HG02981 (cell line): Measurements from ENCODE around the gene TCTN3.
A peak's percentile ranks its signal among the peaks of the same experiment; 100 is the strongest.
"Not testable (repeated sequence)": the region's sequence is repeated elsewhere in the genome, so short reads cannot be mapped to it uniquely, and the experiment has no call there.

Experiments used
- ATAC-seq: cut with Tn5 transposase; IDR thresholded peaks from one replicate; pipeline ENCODE4 v1.9.1; 2021; ENCODE audit warnings: mild to moderate bottlenecking, moderate library complexity; ENCODE audit not compliant: unreplicated experiment

TCTN3 gene

DNA sequence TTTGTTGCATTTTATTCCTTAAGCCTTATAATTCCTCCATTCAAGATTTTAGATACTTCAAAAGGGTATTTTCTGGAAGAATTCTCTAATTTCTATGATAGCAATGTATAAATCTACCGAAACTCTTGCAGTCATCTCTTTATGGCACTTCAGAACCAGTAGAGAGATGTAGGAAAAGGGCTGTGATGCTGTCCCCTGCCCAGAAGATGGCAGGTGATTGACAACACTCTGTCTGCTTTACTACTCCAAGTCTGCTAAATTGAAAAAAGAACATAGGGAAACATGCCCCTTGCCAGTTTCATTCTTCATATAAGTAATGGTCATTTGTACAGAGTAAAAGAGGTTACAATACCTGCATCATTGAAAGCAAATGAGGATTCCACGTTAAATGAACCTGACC is 5.1 kb downstream of the TCTN3 start:
- no peak for ATAC-seq

DNA sequence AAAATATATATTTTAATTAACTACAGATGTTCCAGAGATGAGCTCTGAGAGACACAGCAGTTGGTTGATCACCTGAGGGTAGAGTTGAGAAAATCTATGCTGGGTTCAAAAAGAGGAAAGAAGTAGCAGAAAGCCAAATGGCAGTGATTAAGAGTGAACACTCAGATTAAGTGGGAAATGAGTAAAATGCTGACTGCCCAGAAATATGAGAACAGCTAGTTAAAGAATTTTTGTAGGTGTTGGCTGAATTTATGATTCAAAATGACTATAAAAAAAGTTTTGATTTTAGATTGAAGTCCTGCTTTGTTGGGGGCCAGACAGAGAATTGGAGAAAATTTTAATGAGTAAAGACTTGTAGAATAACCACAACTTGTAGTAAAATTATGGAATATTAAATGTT is 9.8 kb downstream of the TCTN3 start:
- ATAC-seq, result no peak

DNA sequence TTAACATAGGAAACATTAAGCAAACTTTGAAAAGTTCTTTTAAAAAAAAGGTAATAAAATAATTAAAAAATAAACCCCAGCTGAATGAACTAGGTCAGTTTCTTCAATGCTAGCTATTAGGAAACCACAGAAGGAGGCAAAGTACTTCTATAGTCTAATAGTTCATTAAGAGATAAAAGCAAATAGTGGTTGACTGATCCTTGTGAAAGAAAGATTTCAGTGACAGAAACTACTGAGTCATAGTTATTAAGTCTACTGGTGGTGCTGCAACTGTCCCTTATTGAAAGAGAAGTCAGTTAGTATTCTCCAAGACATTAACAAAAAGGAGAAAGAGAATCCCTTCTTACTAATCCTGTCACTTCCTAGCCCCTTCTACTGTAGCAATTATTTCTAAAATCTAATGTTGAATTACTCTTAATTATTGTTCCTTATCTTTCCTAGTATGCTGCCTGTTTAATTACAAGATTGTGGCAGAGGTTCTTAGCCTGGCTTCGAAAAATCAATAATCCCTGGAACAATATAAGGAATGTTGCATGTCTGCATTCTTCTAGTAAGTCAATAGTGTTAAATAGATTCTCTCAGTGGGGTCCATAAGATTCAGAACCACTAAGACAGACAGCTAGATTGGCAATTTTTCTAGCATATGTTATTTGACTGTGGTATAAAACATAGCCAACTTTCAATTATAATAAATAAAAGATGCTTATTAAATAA is 18.2 kb downstream of the TCTN3 start:
- no peak for ATAC-seq

DNA sequence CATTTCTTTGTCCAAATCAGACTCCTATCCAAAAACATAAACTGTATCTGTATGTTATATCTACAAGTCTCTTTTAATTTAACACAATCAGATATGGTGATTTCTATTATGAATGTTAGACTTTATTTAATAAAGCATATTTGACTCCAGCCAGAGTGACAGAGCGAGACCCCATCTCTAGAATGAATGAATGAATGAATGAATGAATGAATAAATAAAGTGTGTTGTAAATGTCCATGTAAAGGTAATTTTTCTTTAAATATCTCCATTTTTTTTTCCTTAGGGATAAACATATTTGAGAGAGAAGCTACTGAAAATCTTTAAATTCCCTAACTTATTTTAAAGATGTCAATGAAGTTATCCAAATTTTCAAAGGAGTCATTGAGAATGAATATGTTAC is 19.1 kb downstream of the TCTN3 start:
- no peak for ATAC-seq

- not testable (repeated sequence) for ATAC-seq
These were observed 21.1 kb downstream of the TCTN3 start for GRCh38 chr10:95672641-95673040.

- ATAC-seq, result no peak
These were observed 29.2 kb downstream of the TCTN3 start for GRCh38 chr10:95664543-95664942.

- no peak for ATAC-seq
These were observed 30.2 kb downstream of the TCTN3 start for GRCh38 chr10:95663496-95663895.

GRCh38 chr10:95661818-95662217 is 31.9 kb downstream of the TCTN3 start:
- no peak for ATAC-seq

GRCh38 chr10:95660283-95660682 is 33.4 kb downstream of the TCTN3 start:
- no peak for ATAC-seq

- no peak for ATAC-seq
These were observed 36.5 kb downstream of the TCTN3 start for GRCh38 chr10:95657250-95657649.

DNA sequence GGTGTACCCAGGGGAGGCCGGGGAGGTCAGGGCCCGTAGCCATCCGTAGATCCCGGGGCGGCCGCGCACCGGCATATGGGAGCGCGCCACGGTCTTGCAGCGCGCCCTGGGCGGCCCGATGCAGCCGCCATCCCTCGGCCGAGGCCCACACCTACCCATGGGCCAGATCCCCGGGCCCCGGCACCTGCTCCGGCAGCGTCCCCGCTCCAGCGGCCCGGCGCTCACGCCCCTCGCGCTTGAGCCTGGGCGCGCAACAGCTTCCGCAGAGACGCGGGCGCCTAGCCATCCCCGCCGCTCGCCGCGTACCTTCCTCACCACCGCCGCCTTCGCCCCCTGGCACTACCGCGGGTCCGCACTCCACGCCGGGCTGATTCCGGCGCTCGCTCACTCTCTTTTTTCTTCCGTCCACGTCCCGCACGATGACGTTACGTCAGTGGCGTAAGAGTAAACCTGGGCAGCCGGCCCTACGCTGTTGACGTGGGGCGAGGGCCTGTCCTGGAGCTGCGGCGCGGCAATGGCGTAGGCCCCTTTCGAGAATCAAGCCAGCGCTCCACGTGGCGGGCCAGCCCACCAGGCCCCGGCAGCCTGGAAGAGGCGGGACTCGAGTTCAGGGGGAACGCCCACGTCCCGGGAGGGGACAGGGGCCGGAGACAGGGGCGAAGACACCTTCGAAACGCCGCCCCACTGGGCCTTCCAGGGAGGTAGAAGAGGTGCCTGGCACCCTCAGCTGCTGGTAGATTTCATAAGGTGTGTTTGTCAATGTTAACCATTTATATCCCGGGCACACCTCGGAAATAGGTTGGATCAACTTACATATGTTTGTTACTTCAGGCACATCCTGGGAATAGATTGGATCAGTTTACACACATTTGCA is 37.2 kb downstream of the TCTN3 start, which contains the start of gene ALDH18A1:
Gene ALDH18A1 (minus strand): TSS at position 421 of the 874 bp plus-strand sequence. CDS start 3,334 bp downstream, outside the sequence.
- peak; percentile 87 for ATAC-seq

- ATAC-seq, result peak; percentile 16
These were observed 38.0 kb downstream of the TCTN3 start for GRCh38 chr10:95655571-95656290.

DNA sequence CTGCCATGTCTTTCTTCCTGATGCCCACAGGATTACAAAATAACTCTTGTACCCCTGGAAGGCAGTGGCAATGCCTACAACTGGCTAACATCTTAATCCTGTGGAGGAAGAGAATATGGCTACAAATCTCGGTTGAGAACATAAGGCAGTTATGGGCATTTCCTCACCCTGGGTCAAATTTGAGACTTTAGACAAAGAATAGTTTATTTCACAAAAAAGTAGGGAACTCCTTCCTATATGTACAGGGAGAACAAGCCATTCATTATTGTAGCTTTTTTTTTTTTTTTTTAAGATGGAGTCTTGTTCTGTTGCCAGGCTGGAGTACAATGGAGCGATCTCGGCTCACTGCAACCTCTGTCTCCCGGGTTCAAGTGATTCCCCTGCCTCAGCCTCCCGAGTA is 39.8 kb downstream of the TCTN3 start:
- ATAC-seq, result no peak

DNA sequence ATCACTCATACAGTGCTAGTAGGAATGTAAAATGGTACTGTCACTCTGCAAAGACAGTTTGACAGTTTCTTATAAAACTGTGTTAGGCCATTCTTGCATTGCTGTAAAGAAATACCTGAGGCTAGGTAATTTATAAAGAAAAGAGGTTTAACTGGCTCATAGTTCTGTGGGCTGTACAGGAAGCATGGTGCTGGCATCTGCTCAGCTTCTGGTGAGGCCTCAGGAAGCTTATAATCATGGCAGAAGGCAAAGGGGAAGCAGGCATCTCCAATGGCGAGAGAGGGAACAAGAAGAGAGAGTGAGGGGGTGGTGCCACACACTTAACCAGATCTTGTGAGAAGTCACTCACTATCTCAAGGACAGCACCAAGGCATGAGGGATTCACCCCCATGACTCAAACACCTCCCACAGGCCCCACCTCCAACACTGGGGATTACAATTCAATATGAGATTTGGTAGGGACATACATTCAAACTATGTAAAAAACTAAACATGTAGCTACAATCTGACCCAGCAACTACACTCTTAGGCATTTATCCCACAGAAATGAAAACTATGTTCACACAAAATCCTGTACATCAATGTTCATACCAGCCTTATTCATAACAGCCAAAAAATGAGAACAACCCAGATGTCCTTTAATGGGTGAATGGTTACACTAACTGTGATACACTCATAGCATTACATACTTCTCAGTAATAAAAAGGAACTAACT is 42.2 kb downstream of the TCTN3 start:
- no peak for ATAC-seq

DNA sequence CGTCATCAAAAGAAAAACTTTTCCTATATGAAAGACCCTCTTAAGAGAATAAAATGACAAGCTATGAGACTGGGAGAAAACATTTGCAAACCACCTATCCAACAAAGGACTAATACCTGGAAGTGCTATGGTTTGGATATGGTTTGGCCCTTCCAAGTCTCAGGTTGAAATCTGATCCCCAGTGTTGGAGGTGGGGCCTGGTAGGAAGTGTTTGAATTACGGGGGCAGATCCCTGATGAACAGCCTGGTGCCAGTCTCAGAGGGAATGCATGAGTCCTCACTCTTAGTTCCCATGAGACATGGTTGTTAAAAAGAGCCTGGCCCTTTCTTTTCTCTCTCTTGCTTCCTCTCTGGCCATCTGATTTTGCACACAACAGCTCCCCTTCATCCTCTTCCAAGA is 43.5 kb downstream of the TCTN3 start:
- no peak for ATAC-seq

DNA sequence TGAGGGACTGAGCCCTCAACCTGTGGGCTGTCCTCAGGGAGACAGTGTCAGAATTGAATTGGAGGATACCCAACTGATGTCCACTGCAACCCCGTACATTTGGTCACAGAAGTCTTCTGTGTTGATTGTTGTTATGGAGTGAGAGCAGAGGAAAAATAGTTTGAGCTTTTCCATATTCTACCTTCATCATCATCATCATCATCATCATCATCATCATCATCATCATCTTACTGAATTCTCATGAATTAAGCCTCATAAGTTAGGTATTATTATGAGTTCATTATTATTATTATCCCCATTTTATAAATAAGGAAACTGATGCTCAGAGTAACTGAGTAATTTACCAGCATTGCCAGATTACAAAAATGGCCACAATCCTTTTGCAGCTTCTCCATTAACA is 45.6 kb downstream of the TCTN3 start:
- ATAC-seq, result no peak

DNA sequence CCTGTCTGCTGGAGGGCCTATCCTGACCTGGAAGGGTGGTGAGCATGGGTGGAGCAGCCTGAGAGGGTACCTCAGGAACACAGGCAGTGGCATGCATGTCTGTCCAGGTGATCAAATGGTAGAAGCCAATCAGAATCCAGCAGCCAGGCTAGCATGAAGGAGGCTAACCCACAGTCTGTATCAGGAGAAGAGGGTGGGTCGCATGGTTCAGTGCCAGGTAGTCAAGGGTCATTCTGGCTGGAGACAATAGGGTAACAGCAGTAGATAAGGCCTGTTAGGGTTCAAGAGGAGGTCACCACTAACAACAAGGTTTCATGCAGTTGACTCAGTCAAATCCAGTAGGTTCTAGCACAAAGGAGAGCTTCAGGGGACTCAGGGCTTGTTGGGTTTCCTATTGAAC is 47.6 kb downstream of the TCTN3 start:
- no peak for ATAC-seq

- ATAC-seq, result no peak
These were observed 48.8 kb downstream of the TCTN3 start for GRCh38 chr10:95644901-95645300.

DNA sequence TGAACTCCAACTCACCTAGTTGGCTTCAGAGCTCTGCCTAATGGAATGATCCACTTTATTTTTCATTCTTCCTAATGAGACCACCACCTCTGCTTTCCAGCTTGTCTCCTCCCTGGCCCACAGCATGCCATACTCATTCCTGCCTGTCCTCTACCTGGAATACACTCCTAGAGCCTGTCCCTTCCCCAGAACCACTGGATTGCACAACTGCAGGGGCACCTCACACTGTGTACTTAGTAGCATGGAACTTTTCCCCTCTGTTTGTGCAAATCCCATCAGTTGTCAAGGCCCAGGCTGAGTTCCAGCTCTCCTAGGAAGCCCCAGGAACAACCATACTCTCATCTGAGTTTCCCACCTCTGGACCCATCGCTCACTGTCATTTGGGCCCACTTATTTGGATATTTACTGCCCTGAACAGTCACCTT is 52.8 kb downstream of the TCTN3 start:
- no peak for ATAC-seq

DNA sequence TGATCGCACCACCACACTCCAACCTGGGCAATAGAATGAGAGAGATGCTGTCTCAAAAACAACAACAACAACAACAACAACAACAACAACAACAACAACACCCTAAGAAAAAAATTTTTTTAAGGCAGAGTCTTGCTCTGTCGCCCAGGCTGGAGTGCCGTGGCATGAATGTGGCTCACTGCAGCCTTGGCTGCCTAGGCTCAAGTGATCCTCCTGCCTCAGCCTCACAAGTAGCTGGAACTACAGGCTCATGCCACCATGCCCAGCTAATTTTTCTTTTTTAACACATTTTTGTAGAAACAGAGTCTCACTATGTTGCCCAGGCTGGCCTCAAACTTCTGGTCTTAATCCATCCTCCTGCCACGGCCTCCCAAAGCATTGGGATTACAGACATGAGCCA is 55.8 kb downstream of the TCTN3 start:
- ATAC-seq, result no peak

DNA sequence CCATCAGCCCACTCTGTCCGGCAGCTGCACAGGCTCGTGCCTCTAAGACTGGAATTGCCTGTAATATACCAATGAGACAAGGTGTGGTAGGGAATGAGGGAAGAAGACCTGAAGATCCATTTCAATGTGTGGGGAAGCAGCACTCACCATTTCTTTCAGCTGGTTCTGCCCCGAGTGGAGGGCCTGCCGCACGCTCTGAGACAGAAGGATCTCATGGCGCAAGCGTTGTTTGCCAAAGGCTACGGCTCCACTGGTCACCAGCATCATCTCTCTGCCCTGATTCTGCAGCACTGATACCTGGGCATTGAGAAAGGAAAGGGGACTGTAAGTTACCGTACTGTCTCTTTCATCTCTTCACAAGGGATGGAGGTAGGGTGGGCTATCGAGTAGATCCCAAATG is 56.6 kb downstream of the TCTN3 start:
- no peak for ATAC-seq
